ENCODE results near the gene MKX. TPM values are rescaled to one million over a fixed set of nuclear protein-coding genes. Genes with fewer than 3 reads are reported as not detected.
A peak's percentile ranks its signal among the peaks of the same experiment; 100 is the strongest.

MKX gene
- total and polyA plus RNA-seq, 4 donors, result 0.57 to 3.0 (median 2.0) TPM; not detected in 1

DNA sequence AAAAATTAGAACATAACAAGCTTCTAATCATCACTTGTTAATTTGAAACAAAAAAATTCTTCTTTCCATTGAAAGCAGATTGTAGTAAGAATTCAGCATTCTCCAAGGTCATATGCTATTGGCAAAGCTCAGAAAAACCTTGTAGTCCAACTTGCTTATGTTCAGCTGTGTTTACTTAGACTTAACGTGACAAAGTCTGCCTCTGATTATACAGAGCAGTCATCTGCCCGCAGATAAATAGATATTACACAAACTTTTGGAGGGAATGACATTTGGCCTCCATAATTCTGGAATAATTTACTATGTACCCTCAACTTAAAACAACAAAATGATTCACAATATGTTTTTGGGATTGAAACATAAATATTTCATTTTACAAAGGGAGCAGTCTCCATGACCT is 45.8 kb downstream of the MKX start:
- WGBS, result 13% methylated on average over 2 of the region's 2 CpGs
- Histone ChIP-seq H3K4me1 (ENCODE audit: control insufficient read depth in 4 of 4, insufficient read depth in 4 of 4, low read length in 3 of 4) (peaks cover 0 to 12% (median 3%) of the 10 kb centered on the region in 4 donors), H3K9me3 (ENCODE audit: control insufficient read depth in 4 of 4, low read length in 3 of 4) (no peaks in the 10 kb centered on the region), H3K9ac (ENCODE audit: low read depth in 1 of 2, low read length in 2 of 2) (no peak overlapping the region), H3K27me3 (ENCODE audit: control insufficient read depth in 4 of 4, insufficient read depth in 4 of 4, low read length in 3 of 4) (no peaks in the 10 kb centered on the region), H3K36me3 (ENCODE audit: control insufficient read depth in 4 of 4, insufficient read depth in 3 of 4, low read depth in 1 of 4, low read length in 3 of 4) (no peaks in the 10 kb centered on the region), H3K4me3 (ENCODE audit: low read depth in 1 of 3, low read length in 3 of 3) (no peak overlapping the region), H3K27ac (ENCODE audit: low read depth in 1 of 2, low read length in 2 of 2) (no peak overlapping the region)
- no peak for DNase-seq (ENCODE audit: low spot score)
- TF ChIP-seq, protein P1, sequence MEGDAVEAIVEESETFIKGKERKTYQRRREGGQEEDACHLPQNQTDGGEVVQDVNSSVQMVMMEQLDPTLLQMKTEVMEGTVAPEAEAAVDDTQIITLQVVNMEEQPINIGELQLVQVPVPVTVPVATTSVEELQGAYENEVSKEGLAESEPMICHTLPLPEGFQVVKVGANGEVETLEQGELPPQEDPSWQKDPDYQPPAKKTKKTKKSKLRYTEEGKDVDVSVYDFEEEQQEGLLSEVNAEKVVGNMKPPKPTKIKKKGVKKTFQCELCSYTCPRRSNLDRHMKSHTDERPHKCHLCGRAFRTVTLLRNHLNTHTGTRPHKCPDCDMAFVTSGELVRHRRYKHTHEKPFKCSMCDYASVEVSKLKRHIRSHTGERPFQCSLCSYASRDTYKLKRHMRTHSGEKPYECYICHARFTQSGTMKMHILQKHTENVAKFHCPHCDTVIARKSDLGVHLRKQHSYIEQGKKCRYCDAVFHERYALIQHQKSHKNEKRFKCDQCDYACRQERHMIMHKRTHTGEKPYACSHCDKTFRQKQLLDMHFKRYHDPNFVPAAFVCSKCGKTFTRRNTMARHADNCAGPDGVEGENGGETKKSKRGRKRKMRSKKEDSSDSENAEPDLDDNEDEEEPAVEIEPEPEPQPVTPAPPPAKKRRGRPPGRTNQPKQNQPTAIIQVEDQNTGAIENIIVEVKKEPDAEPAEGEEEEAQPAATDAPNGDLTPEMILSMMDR (IDR thresholded peaks at IDR 0.05; ENCODE audit: low read depth, low read length, missing input control), result no peak
- TF ChIP-seq JUND (IDR thresholded peaks at IDR 0.05) (no peak), RXRA (IDR thresholded peaks at IDR 0.05) (no peak), EGR1 (IDR thresholded peaks at IDR 0.05; ENCODE audit: low read depth in 2 of 2) (no peak), YY1 (IDR thresholded peaks at IDR 0.05) (no peak), TAF1 (conservative IDR thresholded peaks at IDR 0.05) (no peak), NR2F2 (IDR thresholded peaks at IDR 0.05) (no peak), HNF4A (conservative IDR thresholded peaks at IDR 0.05) (peak; percentile 38 to 56), FOXA2 (IDR thresholded peaks at IDR 0.05) (peak; percentile 72), GABPA (IDR thresholded peaks at IDR 0.05 in 1 of 2, conservative IDR thresholded peaks at IDR 0.05 in 1 of 2) (no peak), SP1 (IDR thresholded peaks at IDR 0.05) (peak; percentile 28), HNF4G (IDR thresholded peaks at IDR 0.05) (peak; percentile 20), FOXA1 (IDR thresholded peaks at IDR 0.05) (peak; percentile 36), RAD21 (IDR thresholded peaks at IDR 0.05) (no peak)
- TF ChIP-seq, protein P2, sequence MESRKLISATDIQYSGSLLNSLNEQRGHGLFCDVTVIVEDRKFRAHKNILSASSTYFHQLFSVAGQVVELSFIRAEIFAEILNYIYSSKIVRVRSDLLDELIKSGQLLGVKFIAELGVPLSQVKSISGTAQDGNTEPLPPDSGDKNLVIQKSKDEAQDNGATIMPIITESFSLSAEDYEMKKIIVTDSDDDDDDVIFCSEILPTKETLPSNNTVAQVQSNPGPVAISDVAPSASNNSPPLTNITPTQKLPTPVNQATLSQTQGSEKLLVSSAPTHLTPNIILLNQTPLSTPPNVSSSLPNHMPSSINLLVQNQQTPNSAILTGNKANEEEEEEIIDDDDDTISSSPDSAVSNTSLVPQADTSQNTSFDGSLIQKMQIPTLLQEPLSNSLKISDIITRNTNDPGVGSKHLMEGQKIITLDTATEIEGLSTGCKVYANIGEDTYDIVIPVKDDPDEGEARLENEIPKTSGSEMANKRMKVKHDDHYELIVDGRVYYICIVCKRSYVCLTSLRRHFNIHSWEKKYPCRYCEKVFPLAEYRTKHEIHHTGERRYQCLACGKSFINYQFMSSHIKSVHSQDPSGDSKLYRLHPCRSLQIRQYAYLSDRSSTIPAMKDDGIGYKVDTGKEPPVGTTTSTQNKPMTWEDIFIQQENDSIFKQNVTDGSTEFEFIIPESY (IDR thresholded peaks at IDR 0.05), result no peak
- TF ChIP-seq, protein P3, sequence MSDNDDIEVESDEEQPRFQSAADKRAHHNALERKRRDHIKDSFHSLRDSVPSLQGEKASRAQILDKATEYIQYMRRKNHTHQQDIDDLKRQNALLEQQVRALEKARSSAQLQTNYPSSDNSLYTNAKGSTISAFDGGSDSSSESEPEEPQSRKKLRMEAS (IDR thresholded peaks at IDR 0.05), result no peak
- TF ChIP-seq, protein P4, sequence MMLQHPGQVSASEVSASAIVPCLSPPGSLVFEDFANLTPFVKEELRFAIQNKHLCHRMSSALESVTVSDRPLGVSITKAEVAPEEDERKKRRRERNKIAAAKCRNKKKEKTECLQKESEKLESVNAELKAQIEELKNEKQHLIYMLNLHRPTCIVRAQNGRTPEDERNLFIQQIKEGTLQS (IDR thresholded peaks at IDR 0.05), result no peak
- TF ChIP-seq, protein P5, sequence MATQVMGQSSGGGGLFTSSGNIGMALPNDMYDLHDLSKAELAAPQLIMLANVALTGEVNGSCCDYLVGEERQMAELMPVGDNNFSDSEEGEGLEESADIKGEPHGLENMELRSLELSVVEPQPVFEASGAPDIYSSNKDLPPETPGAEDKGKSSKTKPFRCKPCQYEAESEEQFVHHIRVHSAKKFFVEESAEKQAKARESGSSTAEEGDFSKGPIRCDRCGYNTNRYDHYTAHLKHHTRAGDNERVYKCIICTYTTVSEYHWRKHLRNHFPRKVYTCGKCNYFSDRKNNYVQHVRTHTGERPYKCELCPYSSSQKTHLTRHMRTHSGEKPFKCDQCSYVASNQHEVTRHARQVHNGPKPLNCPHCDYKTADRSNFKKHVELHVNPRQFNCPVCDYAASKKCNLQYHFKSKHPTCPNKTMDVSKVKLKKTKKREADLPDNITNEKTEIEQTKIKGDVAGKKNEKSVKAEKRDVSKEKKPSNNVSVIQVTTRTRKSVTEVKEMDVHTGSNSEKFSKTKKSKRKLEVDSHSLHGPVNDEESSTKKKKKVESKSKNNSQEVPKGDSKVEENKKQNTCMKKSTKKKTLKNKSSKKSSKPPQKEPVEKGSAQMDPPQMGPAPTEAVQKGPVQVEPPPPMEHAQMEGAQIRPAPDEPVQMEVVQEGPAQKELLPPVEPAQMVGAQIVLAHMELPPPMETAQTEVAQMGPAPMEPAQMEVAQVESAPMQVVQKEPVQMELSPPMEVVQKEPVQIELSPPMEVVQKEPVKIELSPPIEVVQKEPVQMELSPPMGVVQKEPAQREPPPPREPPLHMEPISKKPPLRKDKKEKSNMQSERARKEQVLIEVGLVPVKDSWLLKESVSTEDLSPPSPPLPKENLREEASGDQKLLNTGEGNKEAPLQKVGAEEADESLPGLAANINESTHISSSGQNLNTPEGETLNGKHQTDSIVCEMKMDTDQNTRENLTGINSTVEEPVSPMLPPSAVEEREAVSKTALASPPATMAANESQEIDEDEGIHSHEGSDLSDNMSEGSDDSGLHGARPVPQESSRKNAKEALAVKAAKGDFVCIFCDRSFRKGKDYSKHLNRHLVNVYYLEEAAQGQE (IDR thresholded peaks at IDR 0.05), result no peak

Measured in liver (tissue), 9 donors.